Left ventricle myocardium superior (tissue), 1 donor: ENCODE results near the gene PAFAH2. TPM values are rescaled to one million over a fixed set of nuclear protein-coding genes. Genes with fewer than 3 reads are reported as not detected.

Experiments
- ATAC-seq: fragments of 200-7000 bp; cut with Tn5 transposase; one replicate; pipeline ENCODE4 v1.9.1; 2020; ENCODE audit warnings: mild to moderate bottlenecking, moderate library complexity
- DNase-seq: peaks from one replicate; pipeline ENCODE4 v3.0.0-alpha.2; 2020
- intact Hi-C: fragments of 100-400 bp; cut with micrococcal nuclease; formaldehyde crosslinking; loops from one replicate; pipeline ENCODE4 v1.11.0; 2022
- total RNA-seq: library from RNA; stranded (reverse); fragmentation: NEBNext Ultra II Directional; extraction: Animal tissue kit (Norgen Biotek cat#: 25700); gene quantifications from one replicate; pipeline ENCODE4 v1.2.1, GENCODE V29; 2021
- donor health status: DM: no; HTN: yes; CAD: no; lungs with severe emphysema.

The PAFAH2 gene
- total RNA-seq, 1 donor from 2014 or later = 9.8 TPM

DNA sequence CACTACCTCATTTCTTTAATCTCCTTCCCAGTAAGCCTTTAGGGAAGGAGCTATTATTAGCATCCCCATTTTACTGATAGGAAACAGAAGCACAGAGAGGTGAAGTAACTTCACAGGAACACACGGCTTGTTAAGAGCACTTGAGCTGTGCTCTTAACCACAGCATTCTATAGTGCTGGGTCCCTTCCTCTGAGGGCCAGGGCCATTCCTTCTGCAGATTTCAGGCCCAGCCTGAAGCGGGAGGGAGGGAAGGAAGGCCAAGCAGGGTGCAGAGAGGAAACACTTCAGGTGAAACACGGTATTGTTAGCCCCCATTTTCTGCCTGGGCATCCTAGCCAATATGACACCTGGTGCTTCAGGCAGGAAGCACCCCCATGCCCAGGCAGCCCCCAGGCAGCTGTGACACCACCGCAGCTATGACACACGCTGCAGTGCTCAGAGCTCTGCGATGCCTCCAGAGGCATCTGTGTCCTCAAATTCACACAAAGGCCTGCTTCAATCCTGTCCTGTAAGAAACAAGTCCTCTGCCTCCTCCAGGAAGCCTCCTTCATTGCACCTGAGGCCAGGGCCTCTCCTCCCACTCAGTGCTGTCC, 19.2 kb upstream of the PAFAH2 start:
- ATAC-seq = peak; percentile 23
- DNase-seq = no peak

DNA sequence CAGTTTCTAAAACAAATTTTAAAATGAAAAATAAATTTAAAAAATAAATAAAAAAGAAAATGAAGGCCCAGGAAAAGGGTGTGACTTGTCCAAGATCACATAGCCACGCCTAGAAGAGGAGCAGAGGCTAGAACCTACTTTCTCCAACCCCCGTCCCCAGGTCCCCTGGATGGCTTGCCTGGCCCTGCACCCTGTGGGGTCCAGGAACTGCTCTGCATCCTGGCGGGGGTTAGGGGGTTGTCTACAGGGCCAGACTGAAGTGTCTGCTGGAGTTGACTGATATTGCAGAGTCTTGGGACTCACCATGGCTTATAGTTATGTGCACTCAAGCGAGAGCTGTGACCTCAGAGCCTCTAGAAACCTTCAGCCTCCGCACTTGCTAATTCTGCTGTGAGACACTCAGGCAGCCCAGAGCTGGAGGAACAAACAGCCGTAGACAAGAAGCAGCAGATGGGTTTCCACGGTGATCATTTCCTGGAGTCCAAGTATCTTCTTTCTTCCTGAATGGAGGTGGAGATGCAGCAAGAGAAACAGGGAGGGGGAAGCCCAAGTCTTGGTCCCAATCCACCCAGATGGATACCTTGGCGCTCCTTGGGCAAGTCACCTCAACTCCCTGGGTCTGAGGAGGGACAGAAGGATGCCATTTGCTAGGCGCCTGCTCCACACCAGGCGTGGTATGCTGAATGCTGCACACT, 18.5 kb upstream of the PAFAH2 start:
- DNase-seq (no peak), ATAC-seq (no peak)
- intact Hi-C loops = no loop called here

More for the DNA sequence above, 19.2 kb upstream of the PAFAH2 start:
- intact Hi-C loops = no loop called here

DNA sequence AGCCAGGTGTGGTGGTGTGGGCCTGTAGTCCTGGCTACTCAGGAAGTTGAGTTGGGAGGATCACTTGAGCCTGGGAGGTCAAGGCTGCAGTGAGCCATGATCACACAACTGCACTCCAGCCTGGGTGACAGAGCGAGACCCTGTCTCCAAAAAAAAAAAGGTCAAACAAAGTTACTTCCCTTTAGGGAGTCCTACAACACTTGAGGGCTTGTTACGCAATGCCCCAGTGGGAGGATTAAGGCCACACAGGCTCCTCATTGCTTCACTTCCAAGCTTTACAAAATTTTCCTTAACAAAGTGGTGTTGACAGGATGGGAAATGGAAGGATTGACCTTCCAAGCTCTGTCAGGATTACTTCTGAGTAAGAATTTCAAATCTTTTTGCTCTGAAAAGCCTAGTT, 17.5 kb upstream of the PAFAH2 start:
- ATAC-seq (no peak), DNase-seq (no peak)
- intact Hi-C loops = no loop called here

DNA sequence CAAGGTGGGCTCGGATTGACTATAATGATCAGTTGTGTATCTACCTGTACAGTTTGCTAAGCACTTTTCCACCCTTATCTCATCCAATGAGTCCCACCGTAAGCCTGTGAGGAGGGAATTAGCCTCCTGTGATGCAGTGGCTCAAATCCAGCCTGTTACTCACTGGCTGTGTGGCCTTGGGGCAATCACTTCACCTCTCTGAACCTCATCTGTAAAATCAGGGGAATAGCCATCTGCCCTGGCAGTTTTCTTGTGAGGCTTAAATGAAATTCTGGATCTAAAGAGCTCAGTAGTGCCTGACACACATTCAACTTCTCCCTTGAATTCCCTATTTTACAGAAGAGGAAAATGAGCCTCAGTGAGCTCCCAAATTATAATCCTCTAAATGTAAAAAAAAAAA, 16.3 kb upstream of the PAFAH2 start:
- intact Hi-C loops = no loop called here

DNA sequence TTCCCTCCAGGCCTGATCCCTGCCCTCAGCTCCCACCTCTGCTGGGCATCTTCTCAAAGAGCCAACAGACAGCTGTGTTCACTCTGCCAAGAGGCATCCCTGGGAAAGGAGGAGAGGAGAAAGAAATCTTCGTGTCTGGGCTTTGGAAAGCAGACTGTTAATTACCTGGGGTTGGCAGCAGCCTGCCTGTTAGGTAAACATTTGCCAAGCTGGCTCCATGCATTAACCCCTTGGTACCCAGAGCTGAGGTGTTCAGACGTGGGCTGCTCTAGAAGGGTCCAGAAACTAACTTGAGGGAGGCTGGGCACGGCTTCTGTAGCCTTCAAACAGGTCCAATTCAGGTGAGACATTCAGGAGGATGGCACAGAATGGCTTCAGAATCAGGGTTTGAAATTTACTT, 15.0 kb upstream of the PAFAH2 start:
- DNase-seq (no peak), ATAC-seq (no peak)
- intact Hi-C loops = no loop called here

More for the DNA sequence above, 16.3 kb upstream of the PAFAH2 start:
- ATAC-seq (no peak), DNase-seq (no peak)

DNA sequence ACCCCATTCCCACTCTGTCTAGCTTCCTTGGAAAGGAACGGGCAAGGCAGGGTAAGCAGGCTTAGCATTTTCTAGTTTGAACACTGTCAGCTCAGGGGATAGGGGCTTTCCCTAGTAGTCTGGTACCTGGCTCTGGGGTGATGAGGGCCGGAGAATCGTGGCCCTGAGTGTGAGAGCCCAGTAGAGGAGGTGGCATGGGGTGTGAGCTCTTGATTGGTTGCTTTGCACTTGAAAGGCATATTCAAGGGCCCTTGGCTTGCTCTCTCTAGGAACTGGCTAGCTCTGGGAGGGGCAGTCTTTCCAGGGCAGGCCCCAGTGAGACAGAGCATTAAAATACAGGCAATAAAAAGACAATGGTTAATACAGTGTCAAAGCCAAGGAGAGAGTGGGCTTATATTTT, 13.0 kb upstream of the PAFAH2 start:
- no peak for ATAC-seq
- intact Hi-C loops = no loop called here
- no peak for DNase-seq

DNA sequence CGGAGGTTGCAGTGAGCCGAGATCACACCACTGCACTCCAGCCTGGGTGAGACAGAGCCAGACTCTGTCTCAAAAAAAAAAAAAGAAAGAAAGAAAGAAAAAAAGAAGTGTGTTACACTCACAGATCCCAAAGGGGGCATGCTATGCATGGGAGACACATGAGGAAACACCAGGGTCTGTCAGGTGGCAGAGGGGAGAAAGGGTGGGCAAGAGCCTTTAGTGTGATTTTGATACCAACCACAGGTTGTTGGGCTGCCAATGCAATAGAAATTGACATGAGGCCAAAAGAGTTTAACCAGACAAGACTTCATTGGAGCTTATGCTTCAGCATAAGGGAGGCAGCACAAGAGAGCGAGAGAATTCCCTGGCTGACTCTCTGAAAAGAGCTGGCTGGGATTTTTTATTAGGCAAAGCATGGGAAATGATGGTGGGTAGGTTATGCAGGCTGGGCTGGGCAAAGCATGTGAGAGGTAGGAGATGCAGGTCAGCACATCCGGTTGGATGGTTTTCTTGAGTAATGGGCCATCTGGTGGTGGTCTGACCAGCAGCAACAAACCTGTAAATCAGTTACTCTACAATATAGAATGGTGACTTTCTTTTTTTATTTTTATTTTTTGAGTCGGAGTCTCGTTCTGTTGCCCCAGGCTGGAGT, 12.1 kb upstream of the PAFAH2 start:
- intact Hi-C loops = no loop called here
- DNase-seq = no peak
- ATAC-seq = no peak

DNA sequence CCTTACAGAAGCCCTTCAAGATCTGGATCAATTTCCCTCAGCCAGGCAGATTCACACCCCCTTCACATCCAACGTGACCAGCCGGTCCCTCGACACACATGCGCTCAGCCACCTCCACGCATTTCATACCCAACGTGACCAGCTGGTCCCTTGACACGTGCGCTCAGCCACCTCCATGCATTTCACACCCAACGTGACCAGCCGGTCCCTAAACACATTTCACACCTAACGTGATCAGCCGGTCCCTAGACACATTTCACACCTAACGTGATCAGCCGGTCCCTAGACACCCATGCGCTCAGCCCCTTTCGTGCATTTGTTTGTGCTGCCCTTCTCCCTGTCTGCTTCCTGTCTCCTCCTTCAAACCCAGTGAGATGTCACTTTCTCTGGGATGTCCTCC, 8.8 kb upstream of the PAFAH2 start:
- intact Hi-C loops = no loop called here

DNA sequence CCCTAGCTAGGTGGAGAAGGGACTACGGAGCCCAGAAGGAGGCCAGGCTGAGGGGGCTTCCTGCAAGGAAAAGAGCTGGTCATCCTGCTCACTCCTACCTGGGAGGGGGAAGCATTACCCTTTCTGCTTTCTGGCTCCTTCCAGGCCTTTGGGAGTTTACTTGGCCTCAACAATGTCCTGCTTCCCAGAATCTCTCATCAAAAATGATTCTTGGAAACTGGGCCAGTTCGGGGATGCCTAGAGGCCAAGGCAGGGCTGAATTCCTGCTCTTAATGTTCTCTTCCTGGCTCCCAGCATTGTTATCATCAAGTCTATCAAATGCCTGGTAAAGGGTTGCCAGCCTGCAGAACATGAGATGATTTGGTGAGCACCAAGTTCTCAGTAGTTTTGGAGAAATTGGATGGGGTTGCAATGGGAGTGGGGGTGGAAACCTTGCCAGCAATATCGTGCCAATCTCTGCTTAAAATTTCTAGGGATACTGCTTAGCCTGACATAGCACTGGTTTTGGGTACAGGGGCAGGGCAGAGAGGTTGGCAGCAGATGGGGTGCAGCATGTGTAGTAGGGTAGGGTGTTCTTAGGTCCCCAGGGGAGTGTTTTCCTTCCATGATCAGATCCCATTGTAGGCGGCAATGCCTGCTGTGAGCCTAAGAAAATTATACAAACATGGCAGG, 7.7 kb upstream of the PAFAH2 start:
- ATAC-seq (no peak), DNase-seq (no peak)
- intact Hi-C loops = no loop called here

More for the DNA sequence above, 8.8 kb upstream of the PAFAH2 start:
- DNase-seq = no peak
- ATAC-seq = no peak

DNA sequence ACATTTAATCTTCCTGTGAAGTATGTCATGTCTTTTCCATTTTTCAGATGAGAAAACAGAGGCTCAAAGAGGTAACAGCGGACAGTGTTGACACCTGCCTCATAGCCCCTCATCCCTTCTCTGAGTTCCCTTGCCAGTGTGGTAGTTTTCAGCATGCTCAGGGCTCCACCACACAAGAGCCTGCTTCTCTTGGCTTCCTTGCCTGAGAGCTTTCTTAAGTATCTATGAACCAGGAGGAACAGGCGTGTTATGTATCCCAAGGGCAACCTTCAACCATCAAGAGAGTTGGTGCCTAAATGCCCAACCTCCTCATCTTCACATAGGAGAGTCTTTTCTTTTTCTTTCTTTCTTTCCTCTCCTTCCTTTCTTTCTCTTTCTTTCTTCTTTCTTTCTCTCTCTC, 5.9 kb upstream of the PAFAH2 start:
- ATAC-seq (no peak), DNase-seq (no peak)
- intact Hi-C loops = no loop called here

DNA sequence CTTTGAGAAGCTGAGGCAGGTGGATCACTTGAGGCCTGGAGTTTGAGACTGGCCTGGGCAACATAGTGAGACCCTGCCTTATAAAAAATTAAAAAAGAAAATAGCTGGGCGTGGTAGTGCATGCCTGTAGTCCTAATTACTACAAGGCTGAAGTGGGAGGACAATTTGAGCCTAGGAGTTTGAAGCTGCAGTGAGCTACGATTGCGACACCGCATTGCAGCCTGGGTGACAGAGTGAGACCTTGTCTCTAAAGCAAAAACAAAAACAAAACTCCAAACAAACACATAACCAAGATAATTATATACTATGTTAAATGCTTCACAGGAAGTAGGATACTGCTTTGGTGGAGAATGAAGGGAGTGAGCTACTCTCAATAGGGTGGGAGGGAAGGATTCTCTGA, 5.4 kb upstream of the PAFAH2 start:
- intact Hi-C loops = no loop called here
- DNase-seq (no peak), ATAC-seq (no peak)

DNA sequence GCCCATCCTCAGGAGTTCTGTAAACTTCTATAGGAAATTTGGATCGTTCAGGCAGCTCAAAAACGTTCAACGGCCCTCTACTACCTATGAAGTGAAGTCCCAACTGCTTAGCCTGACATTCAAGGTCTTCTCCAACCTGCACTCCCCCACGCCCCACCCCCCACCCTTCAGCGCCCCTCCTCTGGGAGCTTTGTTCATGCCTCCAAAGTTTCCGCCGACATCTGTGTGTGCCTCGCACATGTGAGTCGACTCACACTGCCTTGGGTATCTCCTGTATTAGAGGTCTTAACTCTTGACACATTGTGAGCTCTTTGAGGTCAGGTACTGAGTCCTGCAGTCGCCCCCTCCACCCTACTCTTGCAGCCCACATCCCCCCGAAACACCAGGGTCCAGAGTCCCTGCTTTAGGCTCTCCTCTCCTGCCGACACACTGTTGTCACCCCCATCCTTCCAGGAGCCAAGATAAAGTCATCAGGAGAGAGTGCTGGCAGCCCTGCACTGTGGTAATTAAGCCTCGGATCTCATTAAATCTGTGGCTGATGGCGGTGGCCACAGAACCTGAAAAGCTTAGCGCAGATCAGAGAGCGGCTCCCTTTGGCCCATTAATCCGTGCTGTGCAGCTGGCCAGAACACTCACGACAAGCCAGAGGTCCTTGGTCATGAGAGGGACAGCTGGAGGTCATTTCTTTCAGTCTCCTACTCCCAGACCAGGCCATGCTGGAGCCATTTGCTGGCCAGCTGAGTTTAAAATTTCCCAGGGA, 1.4 kb upstream of the PAFAH2 start:
- ATAC-seq (no peak), DNase-seq (no peak)
- intact Hi-C loops = loop anchor here (5.0 kb wide), 1 partner anchor 97 kb away; no protein-coding TSS in a partner anchor

DNA sequence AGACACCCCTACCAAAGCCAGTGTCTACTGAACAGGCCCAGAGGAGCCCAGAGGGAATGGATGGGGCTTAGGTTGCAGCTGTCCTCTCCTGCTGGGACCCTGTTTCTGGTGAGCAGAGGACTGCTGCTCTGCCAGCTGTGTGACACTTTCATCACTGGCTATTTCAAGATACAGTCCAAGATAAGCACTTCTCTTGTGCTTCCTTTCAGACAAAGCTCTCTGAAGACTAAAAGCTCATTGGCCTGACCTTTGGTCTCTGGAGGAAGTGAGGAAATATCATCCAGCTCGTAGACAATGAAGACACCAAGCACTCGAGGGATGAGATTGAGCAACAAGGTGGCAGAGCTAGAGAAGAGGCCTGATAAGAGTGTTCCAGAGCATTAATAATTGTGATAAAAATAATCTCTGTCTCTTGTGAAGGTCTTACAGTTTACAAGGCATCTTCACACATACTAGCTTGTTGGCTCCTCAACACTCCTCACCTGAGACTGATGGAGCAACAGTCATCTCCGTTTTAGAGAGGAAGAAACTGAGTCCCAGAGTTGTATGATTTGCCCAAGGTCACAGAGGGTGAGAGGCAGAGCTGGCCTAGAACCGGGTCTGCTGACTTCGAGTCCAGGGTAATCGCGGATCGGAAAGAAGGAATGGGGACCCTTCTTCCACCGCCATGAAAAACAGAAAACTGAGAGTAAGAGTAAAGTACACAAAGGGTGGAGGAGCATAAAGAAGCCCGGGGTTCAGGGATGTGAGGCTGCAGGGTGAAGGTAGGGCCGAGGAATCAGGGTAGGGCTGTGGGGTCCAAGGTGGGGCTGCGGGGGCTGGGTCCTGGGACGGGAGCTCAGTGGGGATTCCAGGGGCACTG, 666 bp downstream of the PAFAH2 start:
- intact Hi-C loops = loop anchor here (5.0 kb wide), 1 partner anchor 95 kb away; no protein-coding TSS in a partner anchor
- no peak for DNase-seq
- ATAC-seq = peak; percentile 18

DNA sequence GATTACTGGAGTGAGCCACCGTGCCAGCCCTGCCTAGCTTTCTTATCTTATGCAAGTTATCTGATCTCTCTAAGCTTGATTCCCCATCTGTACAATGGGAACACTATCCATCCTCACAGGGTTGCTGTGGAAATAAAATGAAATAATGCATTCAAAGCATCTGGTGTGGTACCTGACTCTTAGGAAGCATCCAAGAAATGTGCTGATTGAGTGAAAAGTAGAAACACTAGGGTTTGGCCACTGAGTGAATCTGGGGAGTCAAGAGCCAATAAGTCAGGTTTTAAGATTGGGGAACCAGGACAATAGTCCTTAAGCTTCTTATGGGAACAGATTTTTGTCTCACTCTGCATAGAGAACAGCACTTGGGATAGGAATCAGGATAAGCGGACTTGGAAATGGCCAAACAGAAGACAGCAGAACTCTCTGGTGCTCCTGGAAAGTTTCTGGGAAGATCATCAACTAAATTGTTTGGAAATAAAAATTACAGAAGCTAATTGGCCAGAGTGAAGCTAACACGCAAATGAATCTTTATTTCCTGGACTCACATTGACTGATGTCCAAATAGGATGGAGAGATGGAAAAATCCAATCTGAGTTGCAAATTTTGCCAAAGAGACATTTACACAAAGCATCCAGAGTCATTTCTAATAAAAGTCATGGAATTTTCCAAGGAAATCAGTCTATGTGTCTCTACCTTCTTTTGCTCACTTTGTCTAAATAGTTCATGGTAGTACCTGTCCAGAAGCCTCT, 3.3 kb downstream of the PAFAH2 start:
- intact Hi-C loops = loop anchor here (5.0 kb wide), 1 partner anchor 92 kb away; no protein-coding TSS in a partner anchor
- no peak for ATAC-seq

DNA sequence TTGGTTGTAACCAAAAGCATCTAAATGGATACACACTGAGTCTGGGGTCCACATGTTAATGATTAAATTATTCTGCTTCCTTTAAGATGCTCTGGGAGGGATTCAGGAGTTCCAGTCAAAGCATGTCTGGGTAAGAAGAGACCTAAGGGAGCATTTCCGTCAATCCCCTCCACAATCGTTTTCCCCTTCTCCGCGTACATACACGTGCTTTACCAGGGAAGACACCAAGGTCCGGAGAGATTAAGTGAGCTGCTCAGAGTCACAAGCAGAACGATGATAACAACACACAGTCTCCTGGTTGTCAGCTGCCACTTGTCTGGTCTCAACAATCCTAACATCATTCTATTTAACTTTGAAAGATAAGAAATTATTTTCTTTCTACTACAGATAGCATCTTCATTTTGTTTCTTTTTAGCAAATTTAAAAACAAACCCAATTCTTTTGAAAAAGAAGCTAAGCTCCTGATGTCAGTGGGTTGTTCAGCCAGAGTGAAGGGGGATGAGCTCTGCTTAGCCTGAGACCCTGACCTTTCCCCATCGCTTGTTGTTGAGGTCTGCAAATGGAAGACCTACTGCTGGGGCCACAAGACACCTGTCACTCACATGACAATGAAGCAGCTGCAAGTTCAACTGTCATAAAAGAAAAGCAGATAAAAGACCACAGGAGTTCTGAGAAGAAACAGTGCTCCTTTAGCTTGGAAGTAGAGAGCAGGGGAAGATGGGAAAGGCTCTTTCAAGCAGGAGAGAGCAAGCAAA, 4.5 kb downstream of the PAFAH2 start:
- intact Hi-C loops = no loop called here

More for the DNA sequence above, 3.3 kb downstream of the PAFAH2 start:
- DNase-seq = no peak

DNA sequence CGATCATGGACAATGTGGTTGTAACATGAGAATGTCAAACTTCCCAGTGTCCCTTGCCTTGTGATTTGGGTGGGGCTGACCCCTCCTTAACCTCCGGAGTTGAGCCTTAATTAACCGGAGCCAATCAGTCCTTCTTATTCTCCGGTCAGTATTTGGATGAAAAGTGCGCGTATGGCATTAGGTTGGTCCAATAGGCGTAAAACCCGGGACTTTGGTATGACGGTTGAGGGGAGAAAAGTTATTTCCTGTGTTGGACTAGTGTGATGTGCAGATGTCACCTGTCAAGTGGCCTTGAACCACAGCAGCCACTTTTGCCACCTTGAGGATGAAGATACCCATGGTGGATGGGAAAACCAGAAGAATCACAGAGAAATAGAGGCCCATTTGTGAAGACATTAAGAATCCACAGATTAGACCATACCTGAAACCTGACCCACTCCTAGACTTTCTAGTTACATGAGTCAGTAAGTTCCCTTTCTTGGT, 5.1 kb downstream of the PAFAH2 start:
- no peak for ATAC-seq
- no peak for DNase-seq
- intact Hi-C loops = no loop called here

More for the DNA sequence above, 4.5 kb downstream of the PAFAH2 start:
- ATAC-seq = no peak
- no peak for DNase-seq
